Activated CD4-positive, alpha-beta T cell treated with anti-CD3 and anti-CD28 coated beads for 48 hours (primary cell): ENCODE data around the gene ZNF148.

Experiments
- DNase-seq: peaks from one replicate; pipeline ENCODE4 v3.0.0-alpha.2; 2020

ZNF148 gene

GRCh38 chr3:125213364-125213755 lies 161.8 kb downstream of the ZNF148 start:
- DNase-seq = no peak

GRCh38 chr3:125212509-125213363 lies 162.4 kb downstream of the ZNF148 start, which contains the start of gene SLC12A8:
TSS of gene SLC12A8 (minus strand) at chr3:125212748. CDS start at chr3:125211349, 1,399 bp downstream.
- no peak for DNase-seq

DNA sequence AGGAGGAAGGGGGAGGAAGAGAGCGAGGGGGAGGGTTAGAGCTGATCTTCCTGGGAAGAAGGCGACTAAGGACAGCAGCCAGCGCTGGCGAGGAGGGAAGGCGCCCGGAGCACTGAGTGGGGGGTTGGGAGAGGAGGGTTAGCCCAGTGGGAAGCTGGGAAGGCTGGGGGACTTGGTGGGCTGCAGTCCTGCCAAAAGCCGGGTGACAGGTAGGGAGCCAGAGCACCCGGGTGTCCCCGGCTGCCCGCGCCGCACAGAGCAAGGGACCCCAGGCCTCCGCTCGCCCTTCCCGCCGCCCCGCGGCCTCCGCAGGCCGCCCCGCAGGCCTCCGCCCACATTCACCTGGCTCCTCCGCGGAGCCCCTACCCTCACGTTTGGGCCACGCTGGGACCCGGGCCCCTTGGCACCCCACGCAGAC lies 163.0 kb downstream of the ZNF148 start:
- no peak for DNase-seq

- DNase-seq = no peak
Measured at GRCh38 chr3:125211523-125212090, 163.5 kb downstream of the ZNF148 start.

DNA sequence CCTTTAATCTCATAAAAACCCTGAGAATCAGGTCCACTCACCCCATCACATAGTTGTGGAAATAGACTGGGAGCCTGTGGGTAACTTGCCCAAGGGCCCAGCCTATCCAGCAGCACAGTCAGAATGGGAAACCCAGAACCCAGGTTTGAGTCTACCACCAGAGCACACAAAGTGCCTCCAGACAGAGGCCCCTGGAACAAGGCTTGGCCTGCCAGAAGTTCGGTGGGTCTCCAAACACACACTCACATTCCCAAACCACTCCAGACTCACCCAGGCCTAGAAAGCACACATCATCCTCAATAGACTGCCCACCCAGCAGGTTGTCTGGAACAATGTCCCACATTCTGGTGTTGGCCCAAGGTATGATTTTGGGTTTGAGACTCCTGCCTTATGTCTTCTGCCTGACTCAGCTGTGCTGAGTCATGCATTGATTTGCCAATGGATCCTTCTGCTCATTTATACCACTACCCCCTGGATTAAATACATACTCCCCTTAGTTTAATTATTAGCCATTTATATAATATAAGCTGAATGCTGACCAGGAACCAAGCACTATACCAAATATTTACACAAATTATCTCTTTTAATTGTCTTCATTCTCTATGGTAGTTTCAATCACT lies 167.1 kb downstream of the ZNF148 start:
- DNase-seq = no peak

- DNase-seq = no peak
Measured at GRCh38 chr3:125207507-125207906, 167.6 kb downstream of the ZNF148 start.

DNA sequence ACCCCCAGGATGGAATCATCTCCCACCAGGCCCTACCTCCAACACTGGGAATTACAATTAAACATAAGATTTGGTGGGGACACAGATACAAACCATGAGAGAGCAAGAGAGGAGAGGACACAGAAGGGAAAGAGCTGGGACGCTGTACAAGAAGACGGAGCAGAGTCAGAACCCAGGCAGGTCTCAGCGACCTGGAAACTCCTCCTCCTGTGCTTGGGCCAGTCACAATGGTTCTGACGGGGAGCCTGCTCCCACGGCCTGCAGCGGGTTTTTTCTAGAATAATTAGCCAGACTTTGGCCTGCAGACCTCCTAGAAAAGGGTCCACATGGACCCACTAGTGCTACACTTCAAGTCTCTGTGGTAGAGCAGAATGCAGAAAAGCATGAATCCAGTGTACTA lies 168.2 kb downstream of the ZNF148 start:
- DNase-seq = no peak

DNA sequence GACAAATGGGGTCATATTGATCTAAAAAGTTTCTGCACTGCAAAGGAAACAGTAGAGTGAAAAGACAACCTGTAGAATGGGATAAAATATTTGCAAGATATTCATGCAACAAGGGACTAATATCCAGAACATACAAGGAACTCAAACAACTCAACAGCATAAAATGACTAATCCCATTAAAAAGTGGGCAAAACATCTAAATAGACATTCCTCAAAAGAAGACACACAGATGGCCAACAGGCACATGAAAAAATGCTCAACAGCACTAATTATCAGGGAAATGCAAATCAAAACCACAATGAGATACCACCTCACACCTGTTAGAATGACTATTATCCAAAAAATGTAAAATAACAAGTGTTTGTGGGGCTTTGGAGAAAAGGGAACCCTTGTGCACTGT lies 171.4 kb downstream of the ZNF148 start:
- no peak for DNase-seq

DNA sequence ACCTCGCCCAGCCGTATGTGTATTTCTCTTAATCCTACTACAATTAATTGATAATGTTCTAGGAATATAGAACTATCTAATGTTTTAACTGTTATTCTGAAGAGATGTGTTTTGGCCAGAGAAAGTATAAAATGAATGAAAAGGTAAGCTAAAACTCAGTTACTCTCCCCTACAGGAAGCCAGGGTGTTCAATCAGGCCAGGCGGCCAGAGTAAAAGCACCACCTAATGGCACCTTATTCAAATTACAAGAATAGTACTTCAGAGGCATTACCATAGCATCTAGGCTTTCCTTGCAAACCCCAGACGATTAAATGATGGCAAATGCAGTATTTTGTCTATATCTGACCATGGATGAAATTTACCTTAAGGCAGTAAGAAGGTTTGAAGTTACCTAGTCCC lies 172.9 kb downstream of the ZNF148 start:
- DNase-seq = peak; percentile 17

GRCh38 chr3:125200731-125201139 lies 174.4 kb downstream of the ZNF148 start:
- no peak for DNase-seq

GRCh38 chr3:125194849-125195601 lies 180.1 kb downstream of the ZNF148 start:
- DNase-seq = no peak

DNA sequence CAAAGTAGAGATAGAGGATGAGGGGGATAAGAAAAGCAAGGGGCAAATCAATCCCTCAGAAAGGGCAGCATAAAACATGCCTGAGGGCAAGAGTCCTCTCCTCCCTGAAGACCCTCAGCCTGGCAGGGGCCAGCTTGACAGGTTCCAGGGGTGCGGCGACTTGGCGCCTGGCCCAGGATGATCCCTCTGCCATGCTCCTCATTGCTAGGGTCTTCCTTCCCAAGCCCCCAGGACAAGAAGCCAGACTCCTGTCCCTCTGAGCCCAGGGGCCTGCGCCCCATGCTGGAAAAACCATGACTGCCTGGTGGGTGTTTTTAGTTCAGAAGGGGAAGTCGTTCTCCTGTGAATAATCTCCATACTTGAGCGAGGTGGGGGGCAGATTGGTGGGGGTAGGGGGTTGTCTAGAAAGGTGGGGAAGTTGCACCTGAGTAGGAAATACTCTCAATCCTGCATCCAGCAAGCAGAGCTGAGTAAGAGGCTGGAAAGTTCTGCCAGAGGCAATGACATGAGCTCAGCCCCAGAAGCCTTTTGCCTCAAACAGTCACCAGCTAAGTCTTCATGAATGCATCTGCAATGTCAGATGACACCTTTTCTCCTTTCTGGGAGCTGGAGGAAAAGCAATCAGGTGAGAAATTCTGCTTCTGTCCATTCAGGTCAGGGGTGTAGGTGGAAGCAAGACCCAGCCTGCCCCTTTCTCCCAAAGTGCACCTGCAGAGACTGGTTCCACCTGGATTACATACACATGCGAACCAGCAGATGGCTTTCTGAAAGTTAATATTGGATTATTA lies 180.9 kb downstream of the ZNF148 start:
- DNase-seq = no peak

DNA sequence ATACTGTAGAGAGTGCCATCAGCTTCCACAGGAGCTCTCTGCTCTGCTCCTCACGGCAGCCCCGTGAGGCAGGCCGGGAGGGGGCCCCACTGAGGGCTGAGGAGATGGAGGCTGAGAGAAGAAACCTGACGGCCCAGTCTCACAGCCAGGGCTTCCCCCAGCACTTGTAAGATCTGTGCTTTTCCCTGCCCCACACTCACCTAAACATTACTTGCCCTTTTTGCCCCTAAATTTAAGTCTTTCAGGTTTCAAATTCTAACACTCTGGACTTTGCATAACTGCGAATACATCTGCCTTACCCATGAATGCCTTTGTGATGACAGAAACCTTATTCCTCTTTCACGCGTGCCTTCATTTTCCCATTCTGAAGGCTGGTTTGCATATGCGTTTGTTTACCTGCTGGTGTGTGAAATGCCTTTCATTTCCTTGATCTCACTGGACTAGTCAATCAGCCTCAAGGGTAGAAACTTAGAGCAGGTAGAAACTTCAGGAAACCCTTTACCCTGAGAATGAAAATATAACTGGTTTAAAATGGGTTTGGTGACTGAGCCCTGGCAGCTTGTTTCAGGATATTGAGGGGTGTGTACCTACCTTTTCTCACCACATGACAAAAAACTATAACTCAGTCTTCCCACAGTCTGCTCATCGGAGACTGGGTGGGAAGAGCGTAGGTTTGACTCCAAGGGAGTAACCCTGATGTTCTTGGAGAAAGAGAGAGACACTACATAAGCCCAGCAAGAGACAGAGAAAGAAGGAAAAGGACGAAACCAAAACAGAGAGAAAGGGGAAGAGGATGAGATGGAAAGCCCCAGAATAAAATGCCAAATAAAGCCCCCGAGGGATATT lies 182.7 kb downstream of the ZNF148 start:
- no peak for DNase-seq

GRCh38 chr3:125191730-125192129 lies 183.4 kb downstream of the ZNF148 start:
- DNase-seq = no peak

GRCh38 chr3:125191256-125191655 lies 183.9 kb downstream of the ZNF148 start:
- no peak for DNase-seq

- DNase-seq = no peak
Measured at GRCh38 chr3:125190786-125191185, 184.3 kb downstream of the ZNF148 start.

GRCh38 chr3:125189378-125190165 lies 185.6 kb downstream of the ZNF148 start:
- DNase-seq = no peak

DNA sequence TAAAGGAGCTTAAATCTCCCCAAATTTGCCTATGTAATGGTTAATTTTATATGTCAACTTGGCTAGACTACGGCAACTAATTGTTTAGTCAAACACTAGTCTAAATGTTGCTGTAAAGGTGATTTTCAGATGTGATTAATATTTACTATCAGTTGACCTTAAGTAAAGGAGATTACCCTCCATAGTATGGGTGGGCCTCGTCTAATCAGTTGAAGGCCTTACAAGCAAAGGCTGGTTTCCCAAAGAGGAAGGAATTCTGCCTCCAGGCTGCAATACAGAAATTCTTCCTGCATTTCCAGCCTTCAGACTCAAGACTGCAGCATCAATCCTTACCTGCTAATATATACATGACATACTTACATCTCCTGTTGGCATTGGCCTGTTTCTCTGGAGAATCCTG lies 186.2 kb downstream of the ZNF148 start:
- DNase-seq = no peak

GRCh38 chr3:125187599-125187910 lies 187.6 kb downstream of the ZNF148 start:
- no peak for DNase-seq

DNA sequence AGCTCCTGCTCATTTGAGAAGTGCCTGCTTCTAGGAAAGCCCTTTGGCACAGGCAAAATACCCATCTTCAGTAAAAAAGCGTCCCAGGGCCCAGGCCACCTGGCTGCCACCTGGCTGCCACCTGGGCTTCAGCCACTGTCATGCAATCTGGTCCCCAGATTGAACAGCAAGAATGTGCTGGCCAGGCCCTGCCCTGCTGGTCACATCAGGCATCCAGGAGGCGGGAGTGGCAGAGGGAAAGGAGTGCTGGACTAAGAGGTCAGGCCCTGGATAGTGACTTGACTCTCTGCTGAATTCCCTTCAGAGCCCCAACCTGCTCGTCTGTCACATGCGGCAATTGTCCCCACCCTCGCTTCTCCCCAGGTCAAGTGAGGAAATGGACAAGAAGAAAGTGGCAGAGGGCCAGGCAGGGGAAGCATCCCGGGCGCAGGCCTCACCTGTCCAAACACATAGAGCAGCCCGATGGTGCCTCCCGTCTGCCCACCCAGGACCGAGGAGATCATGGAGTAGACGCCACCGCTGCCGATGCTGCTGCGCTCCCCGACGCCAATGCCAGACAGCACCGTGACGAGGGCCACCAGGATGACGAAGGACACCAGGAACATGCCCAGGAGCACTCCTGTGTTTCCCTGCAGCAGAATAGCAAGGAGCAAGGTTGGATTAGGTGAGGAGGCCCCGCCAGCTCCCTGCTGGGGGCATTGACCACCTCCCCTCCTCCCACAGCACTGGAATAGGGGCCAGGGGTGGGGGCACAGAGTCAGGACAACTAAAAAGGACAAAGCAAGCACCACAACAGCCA lies 188.1 kb downstream of the ZNF148 start:
- no peak for DNase-seq
